Sigmoid colon (tissue), 4 donors: ENCODE data around the gene LAMC1.

Source experiments
- CTCF ChIP-seq, 4 experiments: fragments of 450-650 bp in 3 of 4; fragments of 200-600 bp in 1 of 4; IDR thresholded peaks; one replicate each; pipeline ENCODE4 v1.5.1; 2016 to 2019; ENCODE audit warnings: antibody characterized with exemption in 4 of 4, mild to moderate bottlenecking in 3 of 4, moderate library complexity in 2 of 4
- EP300 ChIP-seq, 4 donors: sonication (generic); formaldehyde crosslinking; IDR thresholded peaks; one replicate each; pipeline ENCODE4 v1.6.1; 2017; ENCODE audit warnings: antibody characterized with exemption in 4 of 4
- POLR2A ChIP-seq, 2 donors: fragments of 450-650 bp; IDR thresholded peaks; one replicate each; pipeline ENCODE4 v1.6.1; 2016; ENCODE audit warnings: antibody characterized with exemption in 2 of 2, mild to moderate bottlenecking in 2 of 2, moderate library complexity in 2 of 2

DNA sequence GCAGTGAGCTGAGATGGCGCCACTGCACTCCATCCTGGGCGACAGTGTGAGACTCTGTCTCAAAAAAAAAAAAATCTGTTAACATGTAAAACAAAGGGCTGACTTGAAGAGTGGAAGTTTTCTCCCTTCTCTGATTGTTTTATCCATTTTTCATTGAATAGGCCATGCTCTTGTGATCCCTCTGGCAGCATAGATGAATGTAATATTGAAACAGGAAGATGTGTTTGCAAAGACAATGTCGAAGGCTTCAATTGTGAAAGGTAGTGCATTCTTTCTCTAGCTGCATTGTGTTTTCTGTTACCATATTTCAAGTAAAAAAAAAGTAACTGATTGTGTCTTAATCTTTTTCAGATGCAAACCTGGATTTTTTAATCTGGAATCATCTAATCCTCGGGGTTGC is 93.2 kb downstream of the LAMC1 start:
- TF ChIP-seq CTCF (IDR thresholded peaks at IDR 0.05) (no peak), POLR2A (IDR thresholded peaks at IDR 0.05) (no peak), EP300 (IDR thresholded peaks at IDR 0.05) (no peak)
